ENCODE measurements around the gene ANO6. TPM values are rescaled to one million over a fixed set of nuclear protein-coding genes. Genes with fewer than 3 reads are reported as not detected.

The ANO6 gene
- total and polyA plus RNA-seq, 8 donors, result 4.0 to 34.0 (median 17.7) TPM

GRCh38 chr12:45298047-45298446, 82.2 kb downstream of the ANO6 start:
- no peak overlapping the region for H3K27ac ChIP-seq

GRCh38 chr12:45298721-45299692, 83.1 kb downstream of the ANO6 start:
- Histone ChIP-seq H3K27ac (peak overlapping the region in 3 of 4 donors; percentile 6 to 39 (median 24)), H3K36me3 (no peaks in the 10 kb centered on the region), H3K9me3 (no peaks in the 10 kb centered on the region), H3K4me1 (peaks cover 0 to 19% (median 12%) of the 10 kb centered on the region in 3 donors), H3K27me3 (no peaks in the 10 kb centered on the region), H3K4me3 (no peak overlapping the region)
- no peak for TF ChIP-seq CTCF (IDR thresholded peaks at IDR 0.05)
- FAIRE-seq (no peak), ATAC-seq (peak; percentile 55 to 89 (median 81)), DNase-seq (no peak)
- 42 to 48% methylated on average over 8 of the region's 8 CpGs for WGBS, 2 donors
- intact Hi-C loops (cut with DNase I), result no loop called here

More at GRCh38 chr12:45298047-45298446, 82.2 kb downstream of the ANO6 start:
- no peak for TF ChIP-seq CTCF (IDR thresholded peaks at IDR 0.05)
- no peaks in the 10 kb centered on the region for H3K36me3 ChIP-seq
- intact Hi-C loops (cut with DNase I), result no loop called here
- FAIRE-seq (no peak), ATAC-seq (no peak), DNase-seq (no peak)
- 70 to 76% methylated on average over 4 of the region's 4 CpGs for WGBS, 2 donors
- H3K4me3 ChIP-seq, result no peak overlapping the region
- peaks cover 0 to 19% (median 12%) of the 10 kb centered on the region in 3 donors for H3K4me1 ChIP-seq
- no peaks in the 10 kb centered on the region for H3K9me3 ChIP-seq
- no peaks in the 10 kb centered on the region for H3K27me3 ChIP-seq

DNA sequence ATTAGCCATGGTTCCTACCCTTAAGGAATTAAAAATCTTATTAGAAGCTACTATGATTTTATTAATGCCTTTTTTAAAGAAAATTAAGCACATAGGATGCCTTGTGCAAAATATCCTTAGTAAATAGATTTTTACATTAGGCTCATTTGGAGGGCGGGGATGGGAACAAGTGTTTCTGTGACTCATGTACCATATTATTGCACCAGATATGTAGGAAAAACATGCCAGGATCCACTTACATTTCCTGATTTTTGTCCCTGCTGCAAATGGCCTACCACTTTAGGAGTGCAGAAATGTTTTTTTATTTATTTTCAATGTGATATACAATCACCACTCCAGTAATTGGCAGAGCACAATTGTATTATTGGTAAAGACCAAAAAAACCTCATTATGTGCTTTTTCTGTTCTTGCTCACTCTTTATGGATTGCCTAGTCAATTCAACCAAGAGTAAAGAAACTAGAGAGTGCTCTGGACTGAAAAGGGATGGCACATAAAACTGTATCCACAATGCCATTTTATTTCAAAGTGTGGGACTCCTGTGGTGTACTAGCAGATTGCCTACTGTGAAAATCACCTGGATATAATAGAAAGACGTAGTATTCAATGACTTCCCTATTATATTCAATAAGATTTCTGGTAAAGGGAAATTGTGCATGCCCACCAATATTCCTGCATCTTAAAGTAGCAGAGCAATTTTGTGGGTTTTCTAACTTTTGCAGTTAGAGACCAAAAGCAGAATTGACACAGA, 86.9 kb downstream of the ANO6 start:
- H3K4me1 ChIP-seq, result peaks cover 0 to 16% (median 8%) of the 10 kb centered on the region in 3 donors
- no peak for TF ChIP-seq CTCF (IDR thresholded peaks at IDR 0.05)
- no peak overlapping the region for H3K27ac ChIP-seq
- no peaks in the 10 kb centered on the region for H3K36me3 ChIP-seq
- WGBS, 2 donors, result 95 to 98% methylated on average over 2 of the region's 2 CpGs
- no peaks in the 10 kb centered on the region for H3K9me3 ChIP-seq
- intact Hi-C loops (cut with DNase I), result no loop called here
- no peak overlapping the region for H3K4me3 ChIP-seq
- DNase-seq, result no peak
- no peak for FAIRE-seq
- H3K27me3 ChIP-seq, result no peaks in the 10 kb centered on the region
- ATAC-seq, result no peak

DNA sequence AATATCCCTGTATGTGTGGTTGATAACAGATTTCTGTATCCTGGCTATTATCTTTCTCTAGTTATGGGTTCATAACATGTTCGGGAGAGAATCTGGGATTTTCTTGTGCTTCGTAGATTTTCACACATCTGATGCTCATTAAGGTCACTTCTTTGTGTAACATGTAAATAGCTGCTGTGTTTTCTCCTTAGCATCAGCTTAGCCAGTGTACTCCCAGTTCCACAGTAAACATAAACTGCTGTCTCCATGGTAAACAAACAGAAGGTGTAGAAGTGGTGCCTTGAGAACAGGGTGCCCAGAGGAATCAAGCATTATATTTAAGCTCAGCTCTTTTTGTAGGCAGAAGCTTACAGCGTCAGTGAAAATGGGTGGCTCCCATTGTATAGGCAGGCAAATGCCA, 88.0 kb downstream of the ANO6 start:
- Histone ChIP-seq H3K4me3 (no peak overlapping the region), H3K9me3 (no peaks in the 10 kb centered on the region), H3K4me1 (peaks cover 0 to 5% (median 0%) of the 10 kb centered on the region in 3 donors), H3K27ac (no peak overlapping the region), H3K36me3 (no peaks in the 10 kb centered on the region), H3K27me3 (no peaks in the 10 kb centered on the region)
- intact Hi-C loops (cut with DNase I), result no loop called here
- no peak for DNase-seq
- WGBS, 2 donors, result 91 to 92% methylated on average over 3 of the region's 3 CpGs
- ATAC-seq, result no peak
- no peak for FAIRE-seq
- TF ChIP-seq CTCF (IDR thresholded peaks at IDR 0.05), result no peak
